Activated CD8-positive, alpha-beta T cell treated with anti-CD3 and anti-CD28 coated beads for 36 hours (primary cell): ENCODE results near the gene SMPDL3B. TPM values are rescaled to one million over a fixed set of nuclear protein-coding genes. Genes with fewer than 3 reads are reported as not detected.

ENCODE experiments used
- ATAC-seq: fragments of 200-7000 bp; cut with Tn5 transposase; one replicate; pipeline ENCODE4 v1.10.0; 2021; ENCODE audit warnings: mild to moderate bottlenecking, moderate library complexity
- CTCF ChIA-PET: fragments of 350-600 bp; sonication (Branson Sonifier 250); formaldehyde crosslinking; loops from one replicate; lab custom pipeline; 2021; ENCODE audit warnings: antibody characterized with exemption; lab: Charles Lee
- POLR2A ChIA-PET: fragments of 350-600 bp; sonication (Branson Sonifier 250); formaldehyde crosslinking; loops from one replicate; lab custom pipeline; 2021; ENCODE audit warnings: antibody characterized with exemption; lab: Charles Lee
- DNase-seq: peaks from one replicate; pipeline ENCODE4 v3.0.0-alpha.2; 2020
- H3K27ac Mint-ChIP-seq: one replicate; pipeline ENCODE4 v1.8.0; 2021; ENCODE audit warnings: mild to moderate bottlenecking, mixed read lengths
- H3K27me3 Mint-ChIP-seq: one replicate; pipeline ENCODE4 v1.8.0; 2021; ENCODE audit warnings: mixed read lengths
- H3K36me3 Mint-ChIP-seq: one replicate; pipeline ENCODE4 v1.8.0; 2021; ENCODE audit warnings: low read depth, mixed read lengths
- H3K4me1 Mint-ChIP-seq: one replicate; pipeline ENCODE4 v1.8.0; 2021; ENCODE audit warnings: low read depth, mixed read lengths
- H3K4me3 Mint-ChIP-seq: one replicate; pipeline ENCODE4 v1.8.0; 2021; ENCODE audit warnings: mild to moderate bottlenecking, moderate library complexity, mixed read lengths
- H3K9me3 Mint-ChIP-seq: one replicate; pipeline ENCODE4 v1.8.0; 2021; ENCODE audit warnings: mixed read lengths
- CTCF ChIP-seq: fragments of 200-600 bp; IDR thresholded peaks from one replicate; pipeline ENCODE4 v1.8.0; 2022; ENCODE audit warnings: antibody characterized with exemption, mild to moderate bottlenecking
- intact Hi-C: fragments of 100-400 bp; cut with micrococcal nuclease; formaldehyde crosslinking; loops from one replicate; pipeline ENCODE4 v1.10.0; 2022
- total RNA-seq, 2 experiments: library from RNA; stranded (reverse); gene quantifications; one replicate each; pipeline ENCODE4 v1.2.3, GENCODE V29; 2021

SMPDL3B gene
- total RNA-seq, 2 experiments from 2014 or later: 0.27 to 0.38 TPM

- DNase-seq: no peak
- H3K27ac Mint-ChIP-seq: no peak overlapping the region
- intact Hi-C loops: no loop called here
- H3K36me3 Mint-ChIP-seq: no peaks in the 10 kb centered on the region
- H3K4me1 Mint-ChIP-seq: no peaks in the 10 kb centered on the region
- no peak overlapping the region for H3K4me3 Mint-ChIP-seq
- no peaks in the 10 kb centered on the region for H3K9me3 Mint-ChIP-seq
- TF ChIP-seq CTCF: no peak
- CTCF ChIA-PET: interaction anchor here (1.3 to 4.0 kb wide), 2 partner anchors 12 to 94 kb away, joined by 3 to 26 read pairs; no protein-coding TSS in a partner anchor
- H3K27me3 Mint-ChIP-seq: no peaks in the 10 kb centered on the region
- POLR2A ChIA-PET: interaction anchor here (0.7 to 1.2 kb wide), 2 partner anchors 11 to 182 kb away, joined by 3 read pairs; no protein-coding TSS in a partner anchor
- ATAC-seq: no peak
Observed at GRCh38 chr1:27952147-27952546, 17.3 kb downstream of the SMPDL3B start.

- Mint-ChIP-seq H3K4me1 (peaks cover 4% of the 10 kb centered on the region), H3K36me3 (no peaks in the 10 kb centered on the region), H3K27ac (no peak overlapping the region), H3K27me3 (no peaks in the 10 kb centered on the region), H3K4me3 (no peak overlapping the region), H3K9me3 (no peaks in the 10 kb centered on the region)
- no peak for TF ChIP-seq CTCF
- no peak for ATAC-seq
- intact Hi-C loops: no loop called here
- CTCF ChIA-PET: interaction anchor here (2.3 kb wide), 1 partner anchor 13 kb away, joined by 7 read pairs; no protein-coding TSS in a partner anchor
- POLR2A ChIA-PET: no interaction called here
- no peak for DNase-seq
Observed at GRCh38 chr1:27954186-27954585, 19.4 kb downstream of the SMPDL3B start.

- intact Hi-C loops: no loop called here
Observed at GRCh38 chr1:27955076-27955475, 20.3 kb downstream of the SMPDL3B start.

GRCh38 chr1:27956761-27957160 is 22.0 kb downstream of the SMPDL3B start:
- Mint-ChIP-seq H3K9me3 (no peaks in the 10 kb centered on the region), H3K36me3 (no peaks in the 10 kb centered on the region), H3K27me3 (no peaks in the 10 kb centered on the region), H3K4me3 (no peak overlapping the region), H3K27ac (no peak overlapping the region), H3K4me1 (peaks cover 16% of the 10 kb centered on the region)
- ChIA-PET CTCF (interaction anchor here (0.7 to 1.3 kb wide), 4 partner anchors 10 to 25 kb away, joined by 3 to 5 read pairs (median 3); no protein-coding TSS in a partner anchor), POLR2A (interaction anchor here (1.7 kb wide), 1 partner anchor 15 kb away, joined by 4 read pairs; no protein-coding TSS in a partner anchor)
- ATAC-seq (no peak), DNase-seq (no peak)
- TF ChIP-seq CTCF: no peak
- intact Hi-C loops: no loop called here

More at GRCh38 chr1:27955076-27955475, 20.3 kb downstream of the SMPDL3B start:
- Mint-ChIP-seq H3K36me3 (no peaks in the 10 kb centered on the region), H3K27ac (no peak overlapping the region), H3K27me3 (no peaks in the 10 kb centered on the region), H3K4me1 (peaks cover 6% of the 10 kb centered on the region), H3K4me3 (no peak overlapping the region), H3K9me3 (no peaks in the 10 kb centered on the region)
- ATAC-seq: no peak
- no peak for TF ChIP-seq CTCF
- CTCF ChIA-PET: interaction anchor here (0.8 to 2.3 kb wide), 2 partner anchors 14 to 254 kb away, joined by 3 to 7 read pairs; no protein-coding TSS in a partner anchor
- POLR2A ChIA-PET: no interaction called here
- no peak for DNase-seq

GRCh38 chr1:27957655-27958054 is 22.9 kb downstream of the SMPDL3B start:
- CTCF ChIA-PET: interaction anchor here (0.7 to 2.2 kb wide), 4 partner anchors 12 to 26 kb away, joined by 3 to 13 read pairs (median 4); no protein-coding TSS in a partner anchor
- no peak for ATAC-seq
- H3K36me3 Mint-ChIP-seq: no peaks in the 10 kb centered on the region
- DNase-seq: no peak
- no peak overlapping the region for H3K4me3 Mint-ChIP-seq
- peaks cover 19% of the 10 kb centered on the region for H3K4me1 Mint-ChIP-seq
- no peak overlapping the region for H3K27ac Mint-ChIP-seq
- no peaks in the 10 kb centered on the region for H3K9me3 Mint-ChIP-seq
- TF ChIP-seq CTCF: no peak
- intact Hi-C loops: no loop called here
- no peaks in the 10 kb centered on the region for H3K27me3 Mint-ChIP-seq
- POLR2A ChIA-PET: interaction anchor here (1.7 kb wide), 1 partner anchor 14 kb away, joined by 4 read pairs; no protein-coding TSS in a partner anchor
